Measurements from ENCODE around the gene C4B. TPM values are rescaled to one million over a fixed set of nuclear protein-coding genes. Genes with fewer than 3 reads are reported as not detected.
"Not testable (repeated sequence)": the region's sequence is repeated elsewhere in the genome, so short reads cannot be mapped to it uniquely, and the experiment has no call there.

The C4B gene
- total RNA-seq, result 1 to 10 TPM; 2.2 to 7.4 (median 5.2) TPM

- WGBS, 2 donors, result no CpG with 5 or more reads among the region's 6 CpGs
- H3K27me3 ChIP-seq; H3K4me1 ChIP-seq; H3K9me3 ChIP-seq; H3K27ac ChIP-seq; intact Hi-C loops (cut with DNase I); H3K36me3 ChIP-seq; DNase-seq; H3K4me3 ChIP-seq: not testable (repeated sequence)
Measured at GRCh38 chr6:32014547-32014946, at the start of gene C4B. TSS of gene C4B (plus strand) at chr6:32014795. CDS start at chr6:32014846, 51 bp downstream.

GRCh38 chr6:31965700-31966099, 48.9 kb upstream of the C4B start:
- TF ChIP-seq CTCF (IDR thresholded peaks at IDR 0.05) (no peak), POLR2A (IDR thresholded peaks at IDR 0.05) (no peak)
- intact Hi-C loops (cut with DNase I), result no loop called here
- H3K9me3 ChIP-seq, result no peaks in the 10 kb centered on the region
- H3K4me1 ChIP-seq, result peaks cover 3 to 11% (median 4%) of the 10 kb centered on the region in 3 donors
- 84 to 85% methylated on average over 13 of the region's 13 CpGs for WGBS, 2 donors
- DNase-seq, result no peak
- no peak overlapping the region for H3K27ac ChIP-seq
- H3K27me3 ChIP-seq, result no peaks in the 10 kb centered on the region
- no peak overlapping the region for H3K4me3 ChIP-seq
- H3K36me3 ChIP-seq, result peaks cover 32 to 100% (median 72%) of the 10 kb centered on the region in 3 donors

- no peaks in the 10 kb centered on the region for H3K27me3 ChIP-seq
- no peak for TF ChIP-seq POLR2A (IDR thresholded peaks at IDR 0.05)
- TF ChIP-seq CTCF (IDR thresholded peaks at IDR 0.05), result no peak
- no peak overlapping the region for H3K27ac ChIP-seq
- no peak for DNase-seq
- WGBS, 2 donors, result 67 to 93% methylated on average over 3 to 5 of the region's 7 CpGs
- peaks cover 31 to 93% (median 64%) of the 10 kb centered on the region in 3 donors for H3K36me3 ChIP-seq
- intact Hi-C loops (cut with DNase I), result no loop called here
- H3K4me1 ChIP-seq, result peaks cover 9 to 19% (median 12%) of the 10 kb centered on the region in 3 donors
- H3K4me3 ChIP-seq, result no peak overlapping the region
- no peaks in the 10 kb centered on the region for H3K9me3 ChIP-seq
Measured at GRCh38 chr6:31966506-31966905, 48.1 kb upstream of the C4B start.

GRCh38 chr6:31966997-31967925, 47.3 kb upstream of the C4B start:
- Histone ChIP-seq H3K4me3 (no peak overlapping the region), H3K27me3 (no peaks in the 10 kb centered on the region), H3K4me1 (peaks cover 9 to 22% (median 13%) of the 10 kb centered on the region in 3 donors), H3K9me3 (no peaks in the 10 kb centered on the region), H3K36me3 (peaks cover 27 to 85% (median 56%) of the 10 kb centered on the region in 3 donors), H3K27ac (no peak overlapping the region)
- intact Hi-C loops (cut with DNase I), result no loop called here
- no peak for DNase-seq
- no peak for TF ChIP-seq POLR2A (IDR thresholded peaks at IDR 0.05)
- TF ChIP-seq CTCF (IDR thresholded peaks at IDR 0.05), result no peak
- WGBS, 2 donors, result 81 to 89% methylated on average over 8 to 9 of the region's 10 CpGs

GRCh38 chr6:31967926-31968320, 46.7 kb upstream of the C4B start:
- TF ChIP-seq CTCF (IDR thresholded peaks at IDR 0.05), result no peak
- no peak for TF ChIP-seq POLR2A (IDR thresholded peaks at IDR 0.05)
- Histone ChIP-seq H3K9me3 (no peaks in the 10 kb centered on the region), H3K4me3 (no peak overlapping the region), H3K27me3 (no peaks in the 10 kb centered on the region), H3K27ac (no peak overlapping the region), H3K4me1 (peaks cover 10 to 26% (median 16%) of the 10 kb centered on the region in 3 donors), H3K36me3 (peaks cover 27 to 79% (median 49%) of the 10 kb centered on the region in 3 donors)
- intact Hi-C loops (cut with DNase I), result no loop called here
- DNase-seq, result no peak
- WGBS, 2 donors, result 68% methylated on average over 3 of the region's 3 CpGs; no CpG with 5 or more reads in 1 of the 2 donors

All from esophagus squamous epithelium (tissue), 5 donors.